GM12878 (cell line): ENCODE data around the gene GNB5. TPM values are rescaled to one million over a fixed set of nuclear protein-coding genes. Genes with fewer than 3 reads are reported as not detected.
A peak's percentile ranks its signal among the peaks of the same experiment; 100 is the strongest.

Source experiments
- ATAC-seq: fragments of 200-7000 bp; cut with Tn5 transposase; 3 replicates; pipeline ENCODE4 v1.9.1; 2020; ENCODE audit warnings: mild to moderate bottlenecking, moderate library complexity
- BruUV-seq: library from RNA; stranded (reverse); fragments of 400-500 nt; replicated peaks from 2 replicates; lab custom pipeline; 2021; lab: Mats Ljungman, UMichigan
- CTCF ChIA-PET: fragments of 300-600 bp; sonication (Branson Sonifier 250); formaldehyde crosslinking; extraction: SDS; loops from one replicate; lab custom pipeline; 2021; ENCODE audit warnings: inconsistent platforms; lab: Yijun Ruan, JAX
- POLR2A ChIA-PET: fragments of 350-600 bp; formaldehyde crosslinking; extraction: SDS; loops from one replicate; lab custom pipeline; 2021; ENCODE audit warnings: inconsistent platforms; lab: Charles Lee
- RAD21 ChIA-PET: fragments of 300-600 bp; sonication (Branson Sonifier 250); formaldehyde crosslinking; loops from one replicate; lab custom pipeline; 2023; ENCODE audit warnings: antibody characterized with exemption; ENCODE audit not compliant: unreplicated experiment; lab: Charles Lee
- SMC1A ChIA-PET: fragments of 300-600 bp; sonication (Branson Sonifier 250); formaldehyde crosslinking; loops from one replicate; lab custom pipeline; 2023; ENCODE audit not compliant: unreplicated experiment, uncharacterized antibody; lab: Charles Lee
- DNase-seq: peaks from one replicate; pipeline ENCODE4 v3.0.0-alpha.2; 2011; ENCODE audit warnings: low read depth, low spot score
- FAIRE-seq: peaks from 3 replicates; lab custom pipeline; 2011; peaks lifted over from hg19 to GRCh38; lab: Jason Lieb, UNC
- H2AFZ ChIP-seq: 2 replicates; pipeline ENCODE4 v1.6.0; 2011; ENCODE audit warnings: low read depth, low read length, control low read depth; ENCODE audit not compliant: control insufficient read depth
- H3K27ac ChIP-seq: 2 replicates; pipeline ENCODE4 v1.5.1; 2011; ENCODE audit warnings: control low read depth; ENCODE audit not compliant: control insufficient read depth, insufficient read depth
- H3K27me3 ChIP-seq, 2 experiments: replicated peaks in 1 of 2; 2 replicates each; pipeline versions ENCODE4 v1.6.0 to v1.6.1; 2011; ENCODE audit warnings: low read length in 1 of 2; ENCODE audit not compliant: control insufficient read depth in 2 of 2, insufficient read depth in 2 of 2
- H3K36me3 ChIP-seq, 2 experiments: 2 replicates each; pipeline ENCODE4 v1.5.1; 2011; ENCODE audit warnings: low read length in 1 of 2; ENCODE audit not compliant: control insufficient read depth in 2 of 2, insufficient read depth in 2 of 2
- H3K4me1 ChIP-seq: 2 replicates; pipeline ENCODE4 v1.6.1; 2011; ENCODE audit warnings: mild to moderate bottlenecking, low read length, moderate library complexity, mixed read lengths; ENCODE audit not compliant: control insufficient read depth, insufficient read depth
- H3K4me2 ChIP-seq: 2 replicates; pipeline ENCODE4 v1.6.0; 2011; ENCODE audit warnings: control low read depth; ENCODE audit not compliant: control insufficient read depth, insufficient read depth
- H3K4me3 ChIP-seq: fragments of 200-600 bp; sonication (generic); 2 replicates; pipeline ENCODE4 v1.5.1; 2016
- H3K79me2 ChIP-seq: 2 replicates; pipeline ENCODE4 v1.6.0; 2011; ENCODE audit warnings: low read length; ENCODE audit not compliant: control insufficient read depth, insufficient read depth
- H3K9ac ChIP-seq: 2 replicates; pipeline ENCODE4 v1.8.0; 2011; ENCODE audit warnings: low read length, control low read depth, mixed read lengths; ENCODE audit not compliant: control insufficient read depth, insufficient read depth
- H3K9me3 ChIP-seq: replicated peaks from 3 replicates; pipeline ENCODE4 v1.5.1; 2011; ENCODE audit warnings: mild to moderate bottlenecking, low read length; ENCODE audit not compliant: control insufficient read depth, insufficient read depth
- H4K20me1 ChIP-seq: 2 replicates; pipeline ENCODE4 v1.6.0; 2011; ENCODE audit not compliant: control insufficient read depth, insufficient read depth
- FOXM1 ChIP-seq: IDR thresholded peaks from 2 replicates; pipeline ENCODE4 v1.6.1; 2012; ENCODE audit warnings: low read depth, mild to moderate bottlenecking, inconsistent platforms, low read length, moderate library complexity
- MEF2B ChIP-seq: fragments of 450-650 bp; IDR thresholded peaks from 2 replicates; pipeline ENCODE4 v1.6.1; 2018; ENCODE audit warnings: mild to moderate bottlenecking, moderate library complexity; ENCODE audit not compliant: partially characterized antibody, poor library complexity, severe bottlenecking
- POU2F2 ChIP-seq: IDR thresholded peaks from 3 replicates; pipeline ENCODE4 v1.6.1; 2011; ENCODE audit warnings: low read depth, mild to moderate bottlenecking, low read length, borderline replicate concordance
- RUNX3 ChIP-seq: IDR thresholded peaks from 2 replicates; pipeline ENCODE4 v1.6.1; 2012; ENCODE audit warnings: low read length, inconsistent platforms
- TCF3 ChIP-seq: IDR thresholded peaks from 2 replicates; pipeline ENCODE4 v1.6.1; 2012; ENCODE audit warnings: low read depth, mild to moderate bottlenecking, low read length, borderline replicate concordance; ENCODE audit not compliant: insufficient read depth
- WGBS: methylation state at CpG from one replicate; pipeline ENCODE4 v1.1.6; 2016; ENCODE audit warnings: low lambda C conversion rate; ENCODE audit not compliant: insufficient replicate concordance, insufficient coverage; ENCODE audit errors: missing lambda C conversion rate; 5-methylcytosine and 5-hydroxymethylcytosine counted together
- in situ Hi-C: fragments of 300-500 bp; cut with MboI; formaldehyde crosslinking; loops from 9 replicates; pipeline ENCODE4 v1.14.3; 2018; ENCODE audit warnings: mixed read lengths
- intact Hi-C: fragments of 100-400 bp; cut with micrococcal nuclease; formaldehyde crosslinking; loops from one replicate; pipeline ENCODE4 v1.14.2; 2022; ENCODE audit not compliant: unreplicated experiment
- polyA plus RNA-seq, 11 experiments: library from polyadenylated mRNA; depleted of rRNA in 4 of 11; unstranded in 6 of 11; stranded (reverse) in 5 of 11; fragments of >200 nt; fragmentation: Nextera tagmentation in 4 of 11; fragmentation: Illumina TruSeq in 1 of 11; extraction: Ambion mirVana in 4 of 11; extraction: Trizol in 1 of 11; gene quantifications; 1 replicate in 1 of 11; 2 replicates in 10 of 11; pipeline versions ENCODE4 v1.2.1 to v1.2.3, GENCODE V29; 2011 to 2016; ENCODE audit warnings: inconsistent platforms in 2 of 11, missing spikeins in 2 of 11, low read depth in 1 of 11
- total RNA-seq, 4 experiments: library from RNA; depleted of rRNA in 3 of 4; stranded (reverse); fragments of >200 nt in 3 of 4; fragmentation: Illumina TruSeq in 1 of 4; extraction: Trizol in 1 of 4; gene quantifications; 2 replicates each; pipeline versions ENCODE4 v1.2.1 to v1.2.3, GENCODE V29; 2013 to 2021
- TF ChIP-seq, protein P1 (sequence below): fragments of 450-650 bp; conservative IDR thresholded peaks from 2 replicates; pipeline ENCODE4 v1.6.1; 2017; ENCODE audit warnings: mild to moderate bottlenecking, moderate library complexity
- TF ChIP-seq, protein P2 (sequence below): IDR thresholded peaks from 2 replicates; pipeline ENCODE4 v1.6.1; 2012; ENCODE audit warnings: low read length, inconsistent platforms

GNB5 gene
- total and polyA plus RNA-seq, 10 of the 15 experiments (the other 5 are each of a cell fraction or from before 2014, with no cell fraction given): 2.4 to 25.9 (median 15.2) TPM

DNA sequence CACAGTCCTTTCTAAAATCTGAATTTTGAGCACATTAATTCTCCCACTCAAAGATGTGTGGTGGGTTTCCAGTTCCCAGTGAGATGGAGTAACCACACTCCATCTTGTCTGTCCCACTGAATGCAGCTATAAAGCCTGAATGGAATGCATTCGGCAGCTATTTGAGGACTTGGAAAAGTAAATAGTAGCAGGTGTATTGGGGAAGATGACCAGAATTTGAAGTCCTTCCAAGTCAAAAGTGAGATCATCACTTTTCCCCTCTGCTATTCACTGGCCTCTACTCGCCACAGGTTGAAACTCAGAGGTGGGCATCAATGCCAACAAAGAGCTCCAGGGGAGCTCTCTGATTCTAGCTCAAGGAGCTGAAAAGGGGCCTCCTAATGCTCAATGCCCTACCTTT, 8.1 kb upstream of the GNB5 start (continued):
- TF ChIP-seq FOXM1: no peak
- TF ChIP-seq, protein P1, sequence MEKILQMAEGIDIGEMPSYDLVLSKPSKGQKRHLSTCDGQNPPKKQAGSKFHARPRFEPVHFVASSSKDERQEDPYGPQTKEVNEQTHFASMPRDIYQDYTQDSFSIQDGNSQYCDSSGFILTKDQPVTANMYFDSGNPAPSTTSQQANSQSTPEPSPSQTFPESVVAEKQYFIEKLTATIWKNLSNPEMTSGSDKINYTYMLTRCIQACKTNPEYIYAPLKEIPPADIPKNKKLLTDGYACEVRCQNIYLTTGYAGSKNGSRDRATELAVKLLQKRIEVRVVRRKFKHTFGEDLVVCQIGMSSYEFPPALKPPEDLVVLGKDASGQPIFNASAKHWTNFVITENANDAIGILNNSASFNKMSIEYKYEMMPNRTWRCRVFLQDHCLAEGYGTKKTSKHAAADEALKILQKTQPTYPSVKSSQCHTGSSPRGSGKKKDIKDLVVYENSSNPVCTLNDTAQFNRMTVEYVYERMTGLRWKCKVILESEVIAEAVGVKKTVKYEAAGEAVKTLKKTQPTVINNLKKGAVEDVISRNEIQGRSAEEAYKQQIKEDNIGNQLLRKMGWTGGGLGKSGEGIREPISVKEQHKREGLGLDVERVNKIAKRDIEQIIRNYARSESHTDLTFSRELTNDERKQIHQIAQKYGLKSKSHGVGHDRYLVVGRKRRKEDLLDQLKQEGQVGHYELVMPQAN: no peak
- no peak for TF ChIP-seq POU2F2
- no peak for TF ChIP-seq MEF2B

DNA sequence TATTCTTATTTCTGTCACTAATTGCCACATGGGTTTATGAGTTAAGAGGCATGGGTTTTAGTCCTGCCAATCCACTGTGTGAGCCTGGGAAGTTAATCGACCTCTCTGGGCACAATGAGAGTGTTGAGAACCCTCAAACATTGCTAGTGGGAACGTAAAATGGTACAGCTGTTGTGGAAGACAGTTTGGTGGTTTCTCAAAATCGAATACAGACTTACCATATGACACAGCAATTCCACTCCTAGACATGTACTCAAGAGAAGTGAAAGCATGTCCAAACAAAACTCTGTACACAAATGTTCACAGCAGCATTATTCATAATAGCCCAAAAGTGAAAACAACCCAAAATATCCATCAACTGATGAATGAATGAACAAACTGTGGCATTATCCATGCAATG, 5.7 kb upstream of the GNB5 start:
- Histone ChIP-seq H3K4me3 (no peak overlapping the region), H3K36me3 (no peaks in the 10 kb centered on the region), H3K27ac (no peak overlapping the region), H3K79me2 (no peaks in the 10 kb centered on the region), H2AFZ (no peak overlapping the region), H3K27me3 (no peaks in the 10 kb centered on the region), H4K20me1 (no peaks in the 10 kb centered on the region), H3K4me2 (no peak overlapping the region), H3K4me1 (peaks cover 3% of the 10 kb centered on the region; the same call in 1 of the 2 replicates), H3K9ac (no peak overlapping the region), H3K9me3 (no peaks in the 10 kb centered on the region; the same call in 2 of the 3 replicates)
- ChIA-PET SMC1A (no interaction called here), POLR2A (no interaction called here), RAD21 (interaction anchor here (0.5 kb wide), 1 partner anchor 1872 kb away, joined by 3 read pairs; no protein-coding TSS in a partner anchor), CTCF (interaction anchor here (1.2 to 1.5 kb wide), 2 partner anchors 18 to 20 kb away, joined by 3 read pairs; no protein-coding TSS in a partner anchor)
- BruUV-seq: no TSS peak
- DNase-seq (no peak), ATAC-seq (peak; percentile 54), FAIRE-seq (peak; percentile 86)
- intact Hi-C loops (no loop called here), in situ Hi-C loops (no loop called here)
- TF ChIP-seq, protein P2, sequence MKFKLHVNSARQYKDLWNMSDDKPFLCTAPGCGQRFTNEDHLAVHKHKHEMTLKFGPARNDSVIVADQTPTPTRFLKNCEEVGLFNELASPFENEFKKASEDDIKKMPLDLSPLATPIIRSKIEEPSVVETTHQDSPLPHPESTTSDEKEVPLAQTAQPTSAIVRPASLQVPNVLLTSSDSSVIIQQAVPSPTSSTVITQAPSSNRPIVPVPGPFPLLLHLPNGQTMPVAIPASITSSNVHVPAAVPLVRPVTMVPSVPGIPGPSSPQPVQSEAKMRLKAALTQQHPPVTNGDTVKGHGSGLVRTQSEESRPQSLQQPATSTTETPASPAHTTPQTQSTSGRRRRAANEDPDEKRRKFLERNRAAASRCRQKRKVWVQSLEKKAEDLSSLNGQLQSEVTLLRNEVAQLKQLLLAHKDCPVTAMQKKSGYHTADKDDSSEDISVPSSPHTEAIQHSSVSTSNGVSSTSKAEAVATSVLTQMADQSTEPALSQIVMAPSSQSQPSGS: no peak
- 0 out of 2 replicates have a peak, but pooled peaks have one; percentile 33 for TF ChIP-seq TCF3
- peak; percentile 36 for TF ChIP-seq RUNX3
- 21% methylated on average over 3 of the region's 3 CpGs for WGBS
